MM.1S (cell line): Measurements from ENCODE around the gene SHC4.

Experiments
- DNase-seq: peaks from one replicate; pipeline ENCODE4 v3.0.0-alpha.2; 2015
- H2AFZ ChIP-seq: fragments of 300-600 bp; sonication (generic); 2 replicates; pipeline ENCODE4 v1.6.0; 2016; ENCODE audit warnings: antibody characterized with exemption, low read length
- H3F3A ChIP-seq: fragments of 300-600 bp; sonication (generic); 2 replicates; pipeline ENCODE4 v1.6.1; 2016; ENCODE audit warnings: mild to moderate bottlenecking, antibody characterized with exemption, low read length, moderate library complexity, mixed read lengths; ENCODE audit not compliant: insufficient read depth
- H3K27ac ChIP-seq: fragments of 300-600 bp; sonication (generic); 2 replicates; pipeline ENCODE4 v1.5.1; 2016; ENCODE audit warnings: mild to moderate bottlenecking, low read length
- H3K27me3 ChIP-seq: fragments of 300-600 bp; sonication (generic); replicated peaks from 2 replicates; pipeline ENCODE4 v1.6.0; 2016; ENCODE audit warnings: low read length; ENCODE audit not compliant: insufficient read depth
- H3K36me3 ChIP-seq: fragments of 300-600 bp; sonication (generic); replicated peaks from 2 replicates; pipeline ENCODE4 v1.6.1; 2016; ENCODE audit warnings: mild to moderate bottlenecking, low read length, mixed read lengths; ENCODE audit not compliant: insufficient read depth
- H3K4me1 ChIP-seq: fragments of 300-600 bp; sonication (generic); 2 replicates; pipeline ENCODE4 v1.6.1; 2016; ENCODE audit warnings: low read length, mixed read lengths
- H3K4me2 ChIP-seq: fragments of 300-600 bp; sonication (generic); 2 replicates; pipeline ENCODE4 v1.6.0; 2016; ENCODE audit warnings: low read depth, low read length
- H3K4me3 ChIP-seq: fragments of 300-600 bp; sonication (generic); 2 replicates; pipeline ENCODE4 v1.5.1; 2016; ENCODE audit warnings: low read length, mixed read lengths
- H3K79me2 ChIP-seq: fragments of 300-600 bp; sonication (generic); 2 replicates; pipeline ENCODE4 v1.6.1; 2016; ENCODE audit warnings: mixed run types, low read length, mixed read lengths
- H3K9ac ChIP-seq: fragments of 300-600 bp; sonication (generic); 2 replicates; pipeline ENCODE4 v1.6.1; 2016; ENCODE audit warnings: low read length, mixed read lengths
- H3K9me2 ChIP-seq: fragments of 300-600 bp; sonication (generic); replicated peaks from 2 replicates; pipeline ENCODE4 v1.6.1; 2016; ENCODE audit warnings: mild to moderate bottlenecking, low read length, mixed read lengths; ENCODE audit not compliant: insufficient read depth
- H3K9me3 ChIP-seq: fragments of 300-600 bp; sonication (generic); replicated peaks from 2 replicates; pipeline ENCODE4 v1.6.1; 2016; ENCODE audit warnings: mild to moderate bottlenecking, low read length, mixed read lengths; ENCODE audit not compliant: insufficient read depth
- H4K20me1 ChIP-seq: fragments of 300-600 bp; sonication (generic); 2 replicates; pipeline ENCODE4 v1.6.1; 2016; ENCODE audit warnings: mild to moderate bottlenecking, low read length, moderate library complexity, mixed read lengths; ENCODE audit not compliant: insufficient read depth
- CTCF ChIP-seq: fragments of 300-600 bp; sonication (generic); IDR thresholded peaks from 2 replicates; pipeline ENCODE4 v1.5.1; 2016; ENCODE audit warnings: antibody characterized with exemption, low read length, mixed read lengths
- EZH2 ChIP-seq: fragments of 300-600 bp; sonication (generic); optimal IDR thresholded peaks from 2 replicates; pipeline ENCODE3; 2017; ENCODE audit warnings: low read depth, mild to moderate bottlenecking, antibody characterized with exemption, low read length, mixed read lengths
- EZH2phosphoT487 ChIP-seq: fragments of 300-600 bp; sonication (generic); IDR thresholded peaks from 2 replicates; pipeline ENCODE4 v1.6.1; 2018; ENCODE audit warnings: antibody characterized with exemption, low read length

SHC4 gene

DNA sequence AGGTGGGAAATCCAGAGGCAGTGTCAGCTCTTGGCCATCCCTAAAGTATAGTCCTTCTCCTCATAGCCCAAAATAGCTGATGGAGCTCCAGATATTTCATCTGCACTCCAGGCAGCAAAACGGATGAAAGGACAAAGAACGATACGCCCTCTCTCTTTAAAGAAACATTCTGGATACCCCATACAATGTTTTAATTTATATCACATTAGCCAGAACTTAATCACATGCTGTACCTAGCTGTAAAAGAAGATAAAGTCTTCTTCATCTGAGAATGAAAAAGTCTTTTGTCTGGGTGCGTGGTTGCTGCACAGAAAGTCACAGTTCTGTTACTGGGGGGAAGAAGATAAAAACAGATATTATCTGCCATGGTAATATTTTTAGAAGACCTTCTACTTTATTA is 4.3 kb upstream of the SHC4 start:
- no peak for DNase-seq
- no peaks in the 10 kb centered on the region for H3F3A ChIP-seq
- H3K9ac ChIP-seq = no peak overlapping the region
- H3K4me3 ChIP-seq = no peak overlapping the region
- H2AFZ ChIP-seq = no peak overlapping the region
- H3K79me2 ChIP-seq = no peaks in the 10 kb centered on the region
- no peaks in the 10 kb centered on the region for H3K27me3 ChIP-seq
- no peak overlapping the region for H3K4me2 ChIP-seq
- H3K36me3 ChIP-seq = no peaks in the 10 kb centered on the region
- no peak for TF ChIP-seq EZH2
- TF ChIP-seq EZH2phosphoT487 = no peak
- TF ChIP-seq CTCF = no peak
- H3K4me1 ChIP-seq = no peaks in the 10 kb centered on the region; the same call in none of the 2 replicates
- no peaks in the 10 kb centered on the region for H4K20me1 ChIP-seq
- H3K9me3 ChIP-seq = no peaks in the 10 kb centered on the region
- no peak overlapping the region for H3K27ac ChIP-seq
- H3K9me2 ChIP-seq = no peaks in the 10 kb centered on the region

GRCh38 chr15:48967336-48967735 is 3.6 kb upstream of the SHC4 start:
- Histone ChIP-seq H3K9me2 (no peaks in the 10 kb centered on the region), H2AFZ (no peak overlapping the region), H4K20me1 (no peaks in the 10 kb centered on the region), H3K9ac (no peak overlapping the region), H3K4me3 (no peak overlapping the region), H3F3A (no peaks in the 10 kb centered on the region), H3K4me2 (no peak overlapping the region), H3K27me3 (no peaks in the 10 kb centered on the region), H3K4me1 (no peaks in the 10 kb centered on the region; the same call in none of the 2 replicates), H3K27ac (no peak overlapping the region), H3K79me2 (no peaks in the 10 kb centered on the region), H3K9me3 (no peaks in the 10 kb centered on the region), H3K36me3 (no peaks in the 10 kb centered on the region)
- TF ChIP-seq EZH2phosphoT487 = no peak
- TF ChIP-seq CTCF = no peak
- no peak for TF ChIP-seq EZH2
- DNase-seq = no peak

DNA sequence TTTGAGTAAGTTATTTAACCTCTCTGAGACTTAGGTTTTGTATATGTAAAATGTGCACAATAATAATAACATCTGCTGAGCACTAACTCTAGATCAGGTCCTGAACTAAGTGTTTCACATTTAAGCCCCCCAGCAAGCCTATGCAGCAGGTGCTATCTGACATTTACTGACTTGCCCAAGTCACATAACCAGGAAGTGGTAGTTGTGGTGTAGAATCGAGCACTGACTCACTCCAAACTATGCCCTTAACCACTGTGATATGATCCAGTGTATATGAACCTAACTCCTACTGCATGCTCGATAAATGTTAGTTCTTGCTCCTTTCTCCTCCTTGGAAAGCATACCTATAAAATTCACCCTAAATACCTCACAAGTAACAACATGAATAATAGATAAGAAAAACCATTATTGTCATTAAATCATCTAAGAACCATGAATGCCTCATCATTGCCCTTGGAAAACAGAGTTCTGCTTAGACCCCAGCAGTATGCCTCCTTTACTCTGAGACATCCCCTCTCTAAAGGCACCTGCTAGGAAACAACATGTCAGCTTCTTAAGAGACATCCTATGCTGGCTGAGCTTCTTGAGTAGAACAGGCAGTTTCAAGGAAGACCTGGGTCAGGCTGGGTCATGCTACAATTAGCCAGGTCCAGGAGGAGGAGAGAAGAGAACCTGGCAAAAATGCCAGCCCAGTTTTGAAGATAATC is 3.0 kb upstream of the SHC4 start:
- TF ChIP-seq EZH2phosphoT487 = no peak
- TF ChIP-seq CTCF = no peak
- TF ChIP-seq EZH2 = no peak
- Histone ChIP-seq H2AFZ (no peak overlapping the region), H3K9me3 (no peaks in the 10 kb centered on the region), H3K79me2 (no peaks in the 10 kb centered on the region), H3K4me2 (no peak overlapping the region), H3K4me3 (no peak overlapping the region), H3K27me3 (no peaks in the 10 kb centered on the region), H3K27ac (no peak overlapping the region), H3K9ac (no peak overlapping the region), H4K20me1 (no peaks in the 10 kb centered on the region), H3K9me2 (no peaks in the 10 kb centered on the region), H3K36me3 (no peaks in the 10 kb centered on the region), H3K4me1 (no peaks in the 10 kb centered on the region; the same call in none of the 2 replicates), H3F3A (no peaks in the 10 kb centered on the region)
- peak; percentile 58 for DNase-seq
